Skin of body (tissue), 2 donors: Measurements from ENCODE around the gene RPAP3. TPM values are rescaled to one million over a fixed set of nuclear protein-coding genes. Genes with fewer than 3 reads are reported as not detected.
"Not testable (repeated sequence)": the region's sequence is repeated elsewhere in the genome, so short reads cannot be mapped to it uniquely, and the experiment has no call there.

Experiments
- DNase-seq: peaks from one replicate; lab custom pipeline; 2025; lab: John Stamatoyannopoulos, UW
- total RNA-seq: library from RNA; depleted of rRNA; stranded (reverse); fragments of >200 nt; gene quantifications from one replicate; pipeline ENCODE4 v1.2.3, GENCODE V29; 2014

The RPAP3 gene
- total RNA-seq, 1 donor from 2014 or later: 16.2 TPM

- DNase-seq: no peak
Observed at GRCh38 chr12:47687636-47688035, 18.2 kb downstream of the RPAP3 start.

- DNase-seq: peak; percentile 58
Observed at GRCh38 chr12:47686645-47687240, 19.1 kb downstream of the RPAP3 start.

GRCh38 chr12:47679785-47680184 is 26.0 kb downstream of the RPAP3 start:
- DNase-seq: no peak

- no peak for DNase-seq
Observed at GRCh38 chr12:47672068-47672467, 33.8 kb downstream of the RPAP3 start.

GRCh38 chr12:47667935-47668334 is 37.9 kb downstream of the RPAP3 start:
- not testable (repeated sequence) for DNase-seq

- no peak for DNase-seq
Observed at GRCh38 chr12:47652521-47653234, 53.2 kb downstream of the RPAP3 start.

GRCh38 chr12:47651368-47652254 is 54.2 kb downstream of the RPAP3 start:
- DNase-seq: peak; percentile 37

- no peak for DNase-seq
Observed at GRCh38 chr12:47650469-47650868, 55.4 kb downstream of the RPAP3 start.

- no peak for DNase-seq
Observed at GRCh38 chr12:47649381-47649780, 56.4 kb downstream of the RPAP3 start.

- no peak for DNase-seq
Observed at GRCh38 chr12:47648056-47648579, 57.7 kb downstream of the RPAP3 start.

GRCh38 chr12:47642310-47642709 is 63.5 kb downstream of the RPAP3 start:
- not testable (repeated sequence) for DNase-seq

- no peak for DNase-seq
Observed at GRCh38 chr12:47636908-47637780, 68.7 kb downstream of the RPAP3 start.

GRCh38 chr12:47635770-47636169 is 70.1 kb downstream of the RPAP3 start:
- not testable (repeated sequence) for DNase-seq

- DNase-seq: no peak
Observed at GRCh38 chr12:47634127-47634526, 71.7 kb downstream of the RPAP3 start.

- no peak for DNase-seq
Observed at GRCh38 chr12:47621960-47622359, 83.9 kb downstream of the RPAP3 start.

GRCh38 chr12:47617476-47617875 is 88.4 kb downstream of the RPAP3 start:
- DNase-seq: peak; percentile 14

GRCh38 chr12:47616440-47616839 is 89.4 kb downstream of the RPAP3 start:
- DNase-seq: no peak

GRCh38 chr12:47615711-47616110 is 90.1 kb downstream of the RPAP3 start:
- no peak for DNase-seq

- DNase-seq: no peak
Observed at GRCh38 chr12:47614521-47614920, 91.3 kb downstream of the RPAP3 start.

GRCh38 chr12:47612953-47613352 is 92.9 kb downstream of the RPAP3 start:
- DNase-seq: no peak

GRCh38 chr12:47611906-47612305 is 93.9 kb downstream of the RPAP3 start:
- no peak for DNase-seq
